WTC11 (cell line): ENCODE results near the gene TGM1. TPM values are rescaled to one million over a fixed set of nuclear protein-coding genes. Genes with fewer than 3 reads are reported as not detected.

Experiments
- ATAC-seq: fragments of 200-7000 bp; cut with Tn5 transposase; 2 replicates; pipeline ENCODE4 v1.10.0; 2021; ENCODE audit warnings: mild to moderate bottlenecking, moderate library complexity
- CTCF ChIA-PET: fragments of 300-600 bp; sonication (Branson Sonifier 250); formaldehyde crosslinking; loops from one replicate; lab custom pipeline; 2021; ENCODE audit warnings: antibody characterized with exemption; lab: Charles Lee
- POLR2A ChIA-PET: fragments of 350-600 bp; sonication (Branson Sonifier 250); formaldehyde crosslinking; loops from one replicate; lab custom pipeline; 2021; ENCODE audit warnings: antibody characterized with exemption; lab: Charles Lee
- DNase-seq: peaks from one replicate; pipeline ENCODE4 v3.0.0; 2021; ENCODE audit warnings: low spot score
- H3K27ac Mint-ChIP-seq: 2 replicates; pipeline ENCODE4 v1.8.0; 2021; ENCODE audit warnings: mixed read lengths
- H3K27me3 Mint-ChIP-seq: 2 replicates; pipeline ENCODE4 v1.8.0; 2021; ENCODE audit warnings: low read depth, mild to moderate bottlenecking, moderate library complexity, mixed read lengths
- H3K36me3 Mint-ChIP-seq: 2 replicates; pipeline ENCODE4 v1.8.0; 2021; ENCODE audit warnings: mixed read lengths
- H3K4me1 Mint-ChIP-seq: 2 replicates; pipeline ENCODE4 v1.8.0; 2022; ENCODE audit warnings: mixed read lengths
- H3K4me3 Mint-ChIP-seq: 2 replicates; pipeline ENCODE4 v1.8.0; 2021; ENCODE audit warnings: mild to moderate bottlenecking, moderate library complexity, mixed read lengths
- H3K9me3 Mint-ChIP-seq: 2 replicates; pipeline ENCODE4 v1.8.0; 2021; ENCODE audit warnings: mixed read lengths
- ATF2 ChIP-seq: sonication (generic); formaldehyde crosslinking; IDR thresholded peaks from 2 replicates; pipeline ENCODE4 v1.8.1; 2022; ENCODE audit warnings: low read depth, missing genetic modification reagents, borderline replicate concordance
- CDX4 ChIP-seq: fragments of 250-450 bp; sonication (Bioruptor Pico); IDR thresholded peaks from 2 replicates; pipeline ENCODE4 v1.9.0; 2021; ENCODE audit warnings: moderate library complexity, mild to moderate bottlenecking, inconsistent platforms, borderline replicate concordance
- CREB1 ChIP-seq: sonication (generic); formaldehyde crosslinking; IDR thresholded peaks from 2 replicates; pipeline ENCODE4 v1.8.0; 2023; ENCODE audit warnings: mild to moderate bottlenecking, missing genetic modification reagents
- ELF4 ChIP-seq: sonication (generic); formaldehyde crosslinking; IDR thresholded peaks from 2 replicates; pipeline ENCODE4 v1.8.1; 2022; ENCODE audit warnings: low read depth, mild to moderate bottlenecking, moderate library complexity, missing genetic modification reagents
- ETV6 ChIP-seq: sonication (generic); formaldehyde crosslinking; IDR thresholded peaks from 2 replicates; pipeline ENCODE4 v1.8.1; 2022; ENCODE audit warnings: mild to moderate bottlenecking, missing genetic modification reagents
- FOXJ3 ChIP-seq: sonication (generic); formaldehyde crosslinking; IDR thresholded peaks from 2 replicates; pipeline ENCODE4 v1.9.0; 2021; ENCODE audit warnings: missing genetic modification reagents, mild to moderate bottlenecking, borderline replicate concordance
- FOXP1 ChIP-seq: sonication (generic); formaldehyde crosslinking; IDR thresholded peaks from 2 replicates; pipeline ENCODE4 v1.8.0; 2022; ENCODE audit warnings: missing genetic modification reagents, mild to moderate bottlenecking, moderate library complexity, borderline replicate concordance
- HMGA2 ChIP-seq: fragments of 250-450 bp; sonication (Bioruptor Pico); IDR thresholded peaks from 2 replicates; pipeline ENCODE4 v1.4.0; 2021; ENCODE audit warnings: mild to moderate bottlenecking, moderate library complexity
- JAZF1 ChIP-seq: fragments of 250-450 bp; sonication (Bioruptor Pico); IDR thresholded peaks from 2 replicates; pipeline ENCODE4 v1.9.0; 2021; ENCODE audit warnings: moderate library complexity, mild to moderate bottlenecking, inconsistent platforms
- MLX ChIP-seq: sonication (generic); formaldehyde crosslinking; IDR thresholded peaks from 2 replicates; pipeline ENCODE4 v1.8.1; 2023; ENCODE audit warnings: mild to moderate bottlenecking, missing genetic modification reagents, moderate library complexity
- NR2C2 ChIP-seq: sonication (generic); formaldehyde crosslinking; IDR thresholded peaks from 2 replicates; pipeline ENCODE4 v1.8.0; 2022; ENCODE audit warnings: mild to moderate bottlenecking, missing genetic modification reagents
- total RNA-seq: library from RNA; stranded (reverse); gene quantifications from 3 replicates; pipeline ENCODE4 v1.2.3, GENCODE V29; 2021
- TF ChIP-seq, protein P1 (sequence below): fragments of 250-450 bp; sonication (Bioruptor Pico); IDR thresholded peaks from 2 replicates; pipeline ENCODE4 v1.9.0; 2021; ENCODE audit warnings: mild to moderate bottlenecking, borderline replicate concordance

TGM1 gene
- total RNA-seq, 1 experiment from 2014 or later = 5.2 TPM

GRCh38 chr14:24259282-24260025 lies 3.5 kb downstream of the TGM1 start (continued):
- TF ChIP-seq, protein P1, sequence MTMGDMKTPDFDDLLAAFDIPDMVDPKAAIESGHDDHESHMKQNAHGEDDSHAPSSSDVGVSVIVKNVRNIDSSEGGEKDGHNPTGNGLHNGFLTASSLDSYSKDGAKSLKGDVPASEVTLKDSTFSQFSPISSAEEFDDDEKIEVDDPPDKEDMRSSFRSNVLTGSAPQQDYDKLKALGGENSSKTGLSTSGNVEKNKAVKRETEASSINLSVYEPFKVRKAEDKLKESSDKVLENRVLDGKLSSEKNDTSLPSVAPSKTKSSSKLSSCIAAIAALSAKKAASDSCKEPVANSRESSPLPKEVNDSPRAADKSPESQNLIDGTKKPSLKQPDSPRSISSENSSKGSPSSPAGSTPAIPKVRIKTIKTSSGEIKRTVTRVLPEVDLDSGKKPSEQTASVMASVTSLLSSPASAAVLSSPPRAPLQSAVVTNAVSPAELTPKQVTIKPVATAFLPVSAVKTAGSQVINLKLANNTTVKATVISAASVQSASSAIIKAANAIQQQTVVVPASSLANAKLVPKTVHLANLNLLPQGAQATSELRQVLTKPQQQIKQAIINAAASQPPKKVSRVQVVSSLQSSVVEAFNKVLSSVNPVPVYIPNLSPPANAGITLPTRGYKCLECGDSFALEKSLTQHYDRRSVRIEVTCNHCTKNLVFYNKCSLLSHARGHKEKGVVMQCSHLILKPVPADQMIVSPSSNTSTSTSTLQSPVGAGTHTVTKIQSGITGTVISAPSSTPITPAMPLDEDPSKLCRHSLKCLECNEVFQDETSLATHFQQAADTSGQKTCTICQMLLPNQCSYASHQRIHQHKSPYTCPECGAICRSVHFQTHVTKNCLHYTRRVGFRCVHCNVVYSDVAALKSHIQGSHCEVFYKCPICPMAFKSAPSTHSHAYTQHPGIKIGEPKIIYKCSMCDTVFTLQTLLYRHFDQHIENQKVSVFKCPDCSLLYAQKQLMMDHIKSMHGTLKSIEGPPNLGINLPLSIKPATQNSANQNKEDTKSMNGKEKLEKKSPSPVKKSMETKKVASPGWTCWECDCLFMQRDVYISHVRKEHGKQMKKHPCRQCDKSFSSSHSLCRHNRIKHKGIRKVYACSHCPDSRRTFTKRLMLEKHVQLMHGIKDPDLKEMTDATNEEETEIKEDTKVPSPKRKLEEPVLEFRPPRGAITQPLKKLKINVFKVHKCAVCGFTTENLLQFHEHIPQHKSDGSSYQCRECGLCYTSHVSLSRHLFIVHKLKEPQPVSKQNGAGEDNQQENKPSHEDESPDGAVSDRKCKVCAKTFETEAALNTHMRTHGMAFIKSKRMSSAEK (CRISPR knock-in tag) = no peak

DNA sequence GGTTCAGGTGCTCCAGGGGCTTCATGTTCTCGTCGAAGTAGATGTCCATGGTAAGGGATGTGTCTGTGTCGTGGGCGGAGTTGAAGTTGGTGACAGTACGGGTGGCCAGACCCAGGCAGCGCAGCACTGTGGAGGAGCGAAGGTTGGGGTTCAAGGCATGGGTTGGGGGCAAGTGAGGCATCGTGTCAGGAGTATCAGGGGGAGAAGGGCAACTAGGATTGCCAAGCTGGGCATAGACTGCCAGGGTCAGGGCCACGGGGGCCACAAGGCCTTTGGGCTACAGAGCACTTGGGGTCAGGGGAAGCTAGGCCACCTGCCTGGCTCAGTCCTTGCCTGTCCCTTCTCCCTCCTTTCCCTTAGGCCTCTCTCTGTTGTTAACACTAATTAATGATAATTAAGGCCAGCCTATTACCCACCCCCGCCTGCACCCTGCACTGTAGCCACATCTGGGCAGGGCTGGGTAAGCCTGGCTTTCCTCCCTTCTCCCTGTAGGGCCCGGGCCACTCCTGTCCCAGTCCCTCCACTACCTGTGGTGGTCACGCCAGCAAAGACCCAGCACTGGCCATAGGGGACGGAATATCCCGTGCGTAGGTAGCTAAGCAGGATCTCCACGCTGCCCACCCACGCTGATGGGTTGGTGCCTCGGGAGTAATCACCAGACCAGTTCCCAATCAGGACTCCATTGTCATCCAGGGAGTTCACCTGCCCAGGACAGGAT lies 4.3 kb downstream of the TGM1 start:
- Mint-ChIP-seq H3K4me1 (no peaks in the 10 kb centered on the region), H3K36me3 (no peaks in the 10 kb centered on the region), H3K9me3 (no peaks in the 10 kb centered on the region), H3K4me3 (no peak overlapping the region), H3K27ac (no peak overlapping the region), H3K27me3 (no peaks in the 10 kb centered on the region; the same call in 1 of the 2 replicates)
- ATAC-seq = no peak
- ChIA-PET POLR2A (no interaction called here), CTCF (no interaction called here)
- DNase-seq = no peak
- TF ChIP-seq ELF4 = no peak
- no peak for TF ChIP-seq CDX4
- no peak for TF ChIP-seq ETV6
- no peak for TF ChIP-seq ATF2
- TF ChIP-seq FOXP1 (CRISPR knock-in tag) = no peak
- TF ChIP-seq, protein P1 (CRISPR knock-in tag) = no peak
- no peak for TF ChIP-seq FOXJ3 (CRISPR knock-in tag)
- TF ChIP-seq NR2C2 (CRISPR knock-in tag) = no peak
- TF ChIP-seq CREB1 (CRISPR knock-in tag) = no peak
- TF ChIP-seq JAZF1 (CRISPR knock-in tag) = no peak

DNA sequence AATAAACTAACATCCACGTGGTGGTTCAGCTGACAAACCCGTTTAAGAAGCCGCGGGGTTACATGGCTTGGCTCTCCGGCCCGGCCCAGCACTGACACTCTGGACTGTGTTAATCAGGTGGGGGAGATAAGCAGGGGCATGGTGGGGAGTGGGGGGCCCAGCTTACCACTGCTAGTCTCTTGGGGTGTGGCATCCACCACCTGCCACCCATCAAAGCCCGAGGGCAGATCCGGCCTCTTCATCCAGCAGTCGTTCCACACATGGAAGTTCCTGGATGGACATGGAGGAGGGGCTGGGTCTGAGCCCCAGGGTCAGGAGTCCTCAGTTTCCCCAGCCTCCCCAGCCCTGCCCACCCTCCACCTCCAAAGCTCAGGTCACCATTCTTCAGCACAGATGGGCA lies 4.9 kb downstream of the TGM1 start:
- H3K4me3 Mint-ChIP-seq = no peak overlapping the region
- H3K27me3 Mint-ChIP-seq = no peaks in the 10 kb centered on the region; the same call in 1 of the 2 replicates
- POLR2A ChIA-PET = no interaction called here
- no peaks in the 10 kb centered on the region for H3K4me1 Mint-ChIP-seq
- no peaks in the 10 kb centered on the region for H3K36me3 Mint-ChIP-seq
- CTCF ChIA-PET = interaction anchor here (1.7 kb wide), 1 partner anchor 50 kb away, joined by 8 read pairs; the partner anchor contains the start of gene CIDEB
- ATAC-seq = no peak
- DNase-seq = no peak
- H3K27ac Mint-ChIP-seq = no peak overlapping the region
- H3K9me3 Mint-ChIP-seq = no peaks in the 10 kb centered on the region
- TF ChIP-seq MLX (CRISPR knock-in tag) (no peak), HMGA2 (CRISPR knock-in tag) (no peak), JAZF1 (CRISPR knock-in tag) (no peak)
